Measurements from ENCODE around the gene KRTAP5-6. TPM values are rescaled to one million over a fixed set of nuclear protein-coding genes. Genes with fewer than 3 reads are reported as not detected.

KRTAP5-6 gene
- total RNA-seq, 6 experiments from 2014 or later, result not detected

DNA sequence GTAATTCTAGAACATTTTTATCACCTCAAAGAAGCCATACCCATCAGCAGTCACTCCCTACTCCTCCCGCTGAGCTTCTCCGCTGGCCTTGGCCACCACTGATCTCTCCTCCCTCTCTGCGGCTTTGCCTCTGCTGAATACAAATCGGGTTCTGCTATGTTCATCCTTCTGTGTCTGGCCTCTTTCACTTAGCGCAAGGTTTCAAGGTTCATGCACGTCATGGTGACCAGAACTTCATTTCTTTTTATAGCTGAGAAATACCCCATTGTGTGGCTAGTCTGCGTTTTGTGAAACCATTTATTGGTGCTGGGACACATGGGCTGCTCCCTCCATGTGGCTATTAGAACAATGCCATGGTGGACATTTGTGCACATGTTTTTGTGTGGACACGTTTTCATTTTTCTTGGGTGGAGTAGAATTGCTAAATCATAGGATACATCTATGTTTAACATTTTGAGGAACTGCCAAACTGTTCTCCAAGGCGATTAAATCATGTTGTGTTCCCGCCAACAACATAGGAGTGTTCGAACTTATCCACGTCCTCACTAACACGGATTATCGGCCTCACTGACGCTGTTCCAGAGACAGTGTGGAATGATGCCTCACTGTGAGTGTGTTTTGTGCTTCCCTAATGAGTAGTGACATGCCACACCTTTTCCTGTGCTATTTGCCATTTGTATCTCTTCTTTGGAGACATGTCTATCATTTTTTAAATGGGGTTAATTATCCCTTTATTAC is 24.2 kb upstream of the KRTAP5-6 start:
- Mint-ChIP-seq H3K4me1 (ENCODE audit: low read depth) (no peaks in the 10 kb centered on the region), H3K9me3 (no peaks in the 10 kb centered on the region), H3K36me3 (ENCODE audit: low read depth) (no peaks in the 10 kb centered on the region), H3K4me3 (no peak overlapping the region), H3K27me3 (ENCODE audit: insufficient read depth) (peaks cover 50% of the 10 kb centered on the region), H3K27ac (no peak overlapping the region)
- TF ChIP-seq, protein P1, sequence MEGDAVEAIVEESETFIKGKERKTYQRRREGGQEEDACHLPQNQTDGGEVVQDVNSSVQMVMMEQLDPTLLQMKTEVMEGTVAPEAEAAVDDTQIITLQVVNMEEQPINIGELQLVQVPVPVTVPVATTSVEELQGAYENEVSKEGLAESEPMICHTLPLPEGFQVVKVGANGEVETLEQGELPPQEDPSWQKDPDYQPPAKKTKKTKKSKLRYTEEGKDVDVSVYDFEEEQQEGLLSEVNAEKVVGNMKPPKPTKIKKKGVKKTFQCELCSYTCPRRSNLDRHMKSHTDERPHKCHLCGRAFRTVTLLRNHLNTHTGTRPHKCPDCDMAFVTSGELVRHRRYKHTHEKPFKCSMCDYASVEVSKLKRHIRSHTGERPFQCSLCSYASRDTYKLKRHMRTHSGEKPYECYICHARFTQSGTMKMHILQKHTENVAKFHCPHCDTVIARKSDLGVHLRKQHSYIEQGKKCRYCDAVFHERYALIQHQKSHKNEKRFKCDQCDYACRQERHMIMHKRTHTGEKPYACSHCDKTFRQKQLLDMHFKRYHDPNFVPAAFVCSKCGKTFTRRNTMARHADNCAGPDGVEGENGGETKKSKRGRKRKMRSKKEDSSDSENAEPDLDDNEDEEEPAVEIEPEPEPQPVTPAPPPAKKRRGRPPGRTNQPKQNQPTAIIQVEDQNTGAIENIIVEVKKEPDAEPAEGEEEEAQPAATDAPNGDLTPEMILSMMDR (IDR thresholded peaks at IDR 0.05), result no peak
- DNase-seq, result no peak

DNA sequence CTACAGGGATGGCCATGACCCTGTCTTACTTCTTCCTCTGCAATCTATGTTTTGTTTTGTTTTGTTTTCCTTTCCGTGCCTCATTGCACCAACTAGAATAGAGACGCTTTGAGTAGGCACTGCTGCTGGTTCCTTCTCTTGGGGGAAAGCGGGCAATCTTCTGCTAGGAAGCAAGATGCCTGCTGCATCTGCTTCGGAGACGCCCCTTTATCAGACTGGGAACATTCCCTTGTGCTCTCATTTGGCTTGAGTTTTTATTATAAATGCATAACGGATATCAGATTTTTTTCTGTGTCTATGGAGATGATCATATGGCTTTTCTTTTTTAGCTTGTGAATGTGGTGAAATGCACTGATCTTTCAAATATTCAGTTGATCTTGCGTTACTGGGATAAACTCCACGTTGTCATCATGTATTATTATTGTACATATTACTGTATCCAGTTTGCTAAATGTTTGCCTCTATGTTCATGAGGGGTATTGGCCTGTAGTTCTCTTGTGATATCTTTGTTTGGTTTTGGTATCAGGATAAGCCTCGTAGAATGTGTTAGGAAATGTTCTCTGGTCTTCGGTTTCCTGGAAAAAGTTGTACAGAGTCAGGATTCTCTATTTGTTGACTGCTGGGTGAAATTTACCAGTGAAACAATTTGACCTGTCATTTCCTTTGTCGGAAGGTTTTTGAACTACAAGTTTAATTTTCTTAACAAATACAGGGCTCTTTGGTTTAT is 23.4 kb upstream of the KRTAP5-6 start:
- H3K4me3 Mint-ChIP-seq, result no peak overlapping the region
- no peak for DNase-seq
- H3K27ac Mint-ChIP-seq, result no peak overlapping the region
- peaks cover 42% of the 10 kb centered on the region for H3K27me3 Mint-ChIP-seq (ENCODE audit: insufficient read depth)
- no peaks in the 10 kb centered on the region for H3K4me1 Mint-ChIP-seq (ENCODE audit: low read depth)
- no peaks in the 10 kb centered on the region for H3K36me3 Mint-ChIP-seq (ENCODE audit: low read depth)
- TF ChIP-seq, protein P1 (IDR thresholded peaks at IDR 0.05), result no peak
- H3K9me3 Mint-ChIP-seq, result no peaks in the 10 kb centered on the region

DNA sequence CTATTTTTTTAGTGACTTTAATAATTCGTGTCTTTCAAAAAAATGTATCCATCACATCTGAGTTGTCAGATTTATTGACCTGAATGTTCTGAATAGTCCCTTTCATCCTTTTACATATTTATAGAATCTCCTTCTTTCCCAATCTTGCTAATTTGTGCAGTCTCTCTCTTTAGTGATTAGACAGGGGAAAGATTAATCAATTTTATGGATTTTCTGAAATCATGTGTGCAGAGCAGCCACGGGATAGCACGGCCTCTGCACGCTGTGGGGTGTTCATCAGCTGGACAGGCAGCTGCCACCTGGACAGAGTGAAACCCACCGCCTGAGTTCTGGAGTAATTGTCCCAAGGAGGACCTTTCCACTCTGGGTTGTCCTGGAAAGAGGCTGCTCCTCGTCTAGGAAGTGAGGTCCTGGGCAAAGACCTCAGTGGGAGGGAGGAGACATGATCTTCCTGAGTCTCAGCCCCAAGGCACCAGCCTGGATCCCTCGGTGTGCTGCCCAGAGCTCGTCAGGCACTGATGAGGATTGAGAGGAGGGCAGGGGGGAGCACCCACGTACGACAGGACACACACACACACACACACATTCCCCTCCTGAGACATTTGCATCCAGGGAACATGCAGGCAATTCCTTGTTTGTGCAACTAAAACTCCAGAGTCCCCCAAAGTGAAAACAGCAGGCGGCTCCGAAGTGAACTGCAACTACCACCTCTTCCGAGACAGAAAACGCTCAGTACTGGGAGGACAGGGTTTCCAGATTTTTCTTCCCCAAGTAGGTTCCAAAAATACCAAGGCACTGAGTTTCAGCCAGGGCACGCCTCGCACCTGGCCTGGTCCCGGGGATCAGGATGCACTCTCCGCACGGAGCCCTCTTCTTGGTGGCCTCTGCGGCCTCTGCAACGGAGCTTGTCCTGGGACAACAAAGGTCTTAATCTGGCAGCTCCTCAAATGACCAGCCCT is 22.5 kb upstream of the KRTAP5-6 start:
- Mint-ChIP-seq H3K9me3 (no peaks in the 10 kb centered on the region), H3K27ac (no peak overlapping the region), H3K36me3 (ENCODE audit: low read depth) (no peaks in the 10 kb centered on the region), H3K4me3 (no peak overlapping the region), H3K4me1 (ENCODE audit: low read depth) (no peaks in the 10 kb centered on the region), H3K27me3 (ENCODE audit: insufficient read depth) (peaks cover 35% of the 10 kb centered on the region)
- DNase-seq, result no peak
- TF ChIP-seq, protein P1 (IDR thresholded peaks at IDR 0.05), result no peak

DNA sequence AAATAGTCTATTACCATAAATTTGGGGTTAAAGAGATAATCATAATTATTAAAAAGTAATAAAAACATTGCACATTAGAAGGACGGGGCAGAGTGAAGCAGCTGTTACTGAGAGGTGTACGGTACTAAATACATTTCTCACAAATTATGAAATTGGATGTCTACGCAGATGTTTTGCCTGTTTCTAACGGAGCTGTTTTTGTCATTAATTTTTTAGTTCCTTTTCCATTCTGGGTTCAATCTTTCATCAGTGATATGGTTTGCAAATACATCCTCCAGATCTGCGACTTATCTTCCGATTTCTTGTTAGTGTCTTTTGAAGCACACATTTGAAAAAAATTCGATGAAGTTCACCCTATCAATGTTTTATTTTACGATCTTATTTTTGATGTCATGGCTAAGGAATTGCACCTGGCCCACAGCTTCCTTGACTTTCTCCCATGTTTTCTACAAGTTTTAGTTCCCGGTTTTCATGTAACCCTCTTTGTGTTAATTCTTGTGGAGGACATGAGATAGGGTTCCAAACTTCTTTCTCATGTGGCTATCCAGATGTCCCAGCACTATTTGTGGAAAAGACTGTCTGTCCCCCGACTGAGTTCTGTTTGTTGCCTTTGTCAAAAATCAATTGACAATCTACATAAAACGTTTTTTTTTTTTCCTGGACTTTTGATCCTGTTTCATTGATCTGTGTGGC is 21.3 kb upstream of the KRTAP5-6 start:
- peaks cover 28% of the 10 kb centered on the region for H3K27me3 Mint-ChIP-seq (ENCODE audit: insufficient read depth)
- H3K36me3 Mint-ChIP-seq (ENCODE audit: low read depth), result no peaks in the 10 kb centered on the region
- H3K4me1 Mint-ChIP-seq (ENCODE audit: low read depth), result no peaks in the 10 kb centered on the region
- H3K27ac Mint-ChIP-seq, result no peak overlapping the region
- TF ChIP-seq, protein P1 (IDR thresholded peaks at IDR 0.05), result no peak
- no peak for DNase-seq
- H3K4me3 Mint-ChIP-seq, result no peak overlapping the region
- H3K9me3 Mint-ChIP-seq, result no peaks in the 10 kb centered on the region

DNA sequence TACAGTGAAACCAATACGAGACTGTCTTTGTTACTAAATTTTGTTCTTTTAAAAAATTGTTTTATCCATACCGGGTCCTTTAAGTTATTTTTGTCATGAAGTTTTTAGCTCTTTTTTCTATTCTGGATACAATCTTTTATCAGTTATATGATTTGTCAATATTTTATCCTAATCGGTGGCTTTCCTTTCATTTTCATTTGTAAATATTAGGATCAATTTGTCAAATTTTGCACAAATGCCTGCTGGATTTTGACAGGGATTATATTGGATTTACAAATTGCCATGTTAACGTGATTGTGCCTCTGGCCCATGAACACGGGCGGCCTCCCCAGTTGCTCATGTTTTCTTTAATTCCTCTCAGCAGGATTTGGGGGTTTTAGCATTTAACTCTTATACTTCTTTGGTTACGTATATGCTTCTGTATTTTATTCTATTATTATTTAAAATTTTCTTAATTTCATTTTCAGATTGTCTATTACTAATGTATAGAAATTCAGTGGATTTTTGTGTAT is 20.7 kb upstream of the KRTAP5-6 start:
- Mint-ChIP-seq H3K27me3 (ENCODE audit: insufficient read depth) (peaks cover 31% of the 10 kb centered on the region), H3K27ac (no peak overlapping the region), H3K4me3 (no peak overlapping the region), H3K9me3 (no peaks in the 10 kb centered on the region), H3K36me3 (ENCODE audit: low read depth) (no peaks in the 10 kb centered on the region), H3K4me1 (ENCODE audit: low read depth) (no peaks in the 10 kb centered on the region)
- TF ChIP-seq, protein P1 (IDR thresholded peaks at IDR 0.05), result no peak
- no peak for DNase-seq

Data from HFFc6 (cell line).